ENCODE measurements around the gene IFI27L2.

The IFI27L2 gene

GRCh38 chr14:94103554-94104150 lies 25.8 kb downstream of the IFI27L2 start:
- DNase-seq (ENCODE audit: extremely low read depth in 1 of 2, low read depth in 1 of 2), result no peak

GRCh38 chr14:94102768-94103482 lies 26.5 kb downstream of the IFI27L2 start:
- no peak for DNase-seq (ENCODE audit: extremely low read depth in 1 of 2, low read depth in 1 of 2)

DNA sequence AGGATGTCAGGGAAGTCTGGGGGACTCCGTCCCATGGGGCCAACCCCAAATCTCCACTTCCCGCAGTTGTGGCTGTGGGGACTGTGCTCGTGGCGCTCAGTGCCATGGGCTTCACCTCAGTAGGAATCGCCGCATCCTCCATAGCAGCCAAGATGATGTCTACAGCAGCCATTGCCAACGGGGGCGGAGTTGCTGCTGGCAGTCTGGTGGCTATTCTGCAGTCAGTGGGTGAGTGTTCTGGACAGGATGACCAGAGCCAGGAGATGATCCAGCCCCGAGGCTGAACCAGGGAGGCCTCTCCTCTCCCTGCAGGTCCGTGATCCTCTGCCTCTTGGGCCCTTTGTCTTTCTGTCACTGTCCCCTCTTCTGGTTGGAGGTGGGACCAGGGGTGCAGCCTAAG lies 27.7 kb downstream of the IFI27L2 start:
- DNase-seq (ENCODE audit: extremely low read depth in 1 of 2, low read depth in 1 of 2), result no peak

- no peak for DNase-seq (ENCODE audit: extremely low read depth in 1 of 2, low read depth in 1 of 2)
These were observed 28.6 kb downstream of the IFI27L2 start for GRCh38 chr14:94100847-94101246.

DNA sequence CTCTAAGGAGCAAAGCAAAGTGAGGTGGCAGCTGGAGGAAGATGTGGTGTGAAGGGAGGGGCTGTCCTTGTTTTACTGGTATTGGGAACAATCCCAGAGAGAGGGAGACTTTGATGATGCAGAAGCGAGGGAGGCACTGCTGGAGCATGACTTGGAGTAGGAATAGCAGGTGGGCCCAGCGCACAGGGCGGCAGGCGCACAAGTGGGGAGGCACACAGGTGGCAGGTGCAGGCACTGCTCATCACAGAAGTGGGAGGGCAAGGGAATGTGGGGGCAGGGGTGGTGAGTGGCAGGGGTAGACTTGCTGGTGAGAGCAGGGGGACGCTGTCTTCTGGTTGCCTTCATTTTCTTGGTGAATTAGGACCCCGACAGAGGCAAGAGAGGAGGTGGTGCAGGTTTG lies 30.4 kb downstream of the IFI27L2 start:
- DNase-seq (ENCODE audit: extremely low read depth in 1 of 2, low read depth in 1 of 2), result no peak

DNA sequence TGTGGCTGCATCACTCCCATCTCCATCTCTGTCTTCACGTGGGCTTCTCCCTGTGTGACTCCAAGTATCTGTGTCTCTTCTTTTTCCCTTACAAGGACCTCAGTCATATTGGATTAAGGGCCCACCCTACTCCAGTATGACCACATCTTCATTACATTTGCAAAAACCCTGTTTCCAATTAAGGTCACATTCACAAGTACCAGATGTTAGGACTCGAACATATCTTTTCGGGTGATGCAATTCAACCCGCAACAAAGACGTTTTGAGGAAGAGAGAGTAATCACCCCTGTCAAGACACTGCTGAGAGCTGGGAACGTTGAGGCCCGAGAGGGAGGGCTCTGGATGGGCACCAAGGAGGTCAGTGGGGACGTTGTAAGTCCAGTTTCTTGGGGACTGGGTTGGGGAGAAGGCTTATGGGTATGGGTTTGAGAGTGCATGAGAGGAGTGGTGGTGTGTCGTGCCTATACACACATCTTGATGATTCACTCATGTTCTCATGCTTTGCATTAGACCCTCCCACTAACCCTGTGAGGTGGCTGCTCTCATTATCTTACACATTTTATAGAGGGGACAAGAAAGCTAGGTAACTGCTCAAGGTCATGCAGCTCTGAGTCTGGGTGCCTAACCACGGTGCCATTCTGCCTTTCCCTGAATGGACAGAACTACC lies 30.9 kb downstream of the IFI27L2 start:
- no peak for DNase-seq (ENCODE audit: extremely low read depth in 1 of 2, low read depth in 1 of 2)

- no peak for DNase-seq (ENCODE audit: extremely low read depth in 1 of 2, low read depth in 1 of 2)
These were observed 32.3 kb downstream of the IFI27L2 start for GRCh38 chr14:94097091-94097490.

- DNase-seq (ENCODE audit: extremely low read depth in 1 of 2, low read depth in 1 of 2), result no peak
These were observed 36.0 kb downstream of the IFI27L2 start for GRCh38 chr14:94093418-94093817.

- DNase-seq (ENCODE audit: extremely low read depth in 1 of 2, low read depth in 1 of 2), result no peak
These were observed 39.9 kb downstream of the IFI27L2 start for GRCh38 chr14:94089479-94089878.

GRCh38 chr14:94088516-94088915 lies 40.9 kb downstream of the IFI27L2 start:
- no peak for DNase-seq (ENCODE audit: extremely low read depth in 1 of 2, low read depth in 1 of 2)

DNA sequence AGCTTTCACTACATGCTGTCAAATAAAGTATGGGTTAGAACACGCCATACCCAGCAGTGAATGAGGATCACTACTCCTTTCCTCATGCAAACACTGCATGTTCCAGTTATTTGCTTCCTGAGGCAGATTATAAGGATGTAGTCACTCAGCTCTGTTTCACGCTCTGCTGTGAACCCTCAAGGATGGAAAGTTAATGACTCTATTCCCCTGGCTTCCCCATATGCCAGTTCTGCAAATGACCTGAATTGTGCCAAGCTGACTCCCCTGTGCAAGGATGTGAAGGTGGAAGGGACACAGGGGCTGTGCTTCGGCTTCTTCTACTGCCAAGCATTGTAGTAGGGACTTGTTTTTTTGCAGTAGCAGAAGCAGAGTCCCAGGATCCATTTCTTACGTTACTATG lies 41.5 kb downstream of the IFI27L2 start:
- DNase-seq (ENCODE audit: extremely low read depth in 1 of 2, low read depth in 1 of 2), result no peak

- no peak for DNase-seq (ENCODE audit: extremely low read depth in 1 of 2, low read depth in 1 of 2)
These were observed 48.0 kb downstream of the IFI27L2 start for GRCh38 chr14:94081386-94081820.

DNA sequence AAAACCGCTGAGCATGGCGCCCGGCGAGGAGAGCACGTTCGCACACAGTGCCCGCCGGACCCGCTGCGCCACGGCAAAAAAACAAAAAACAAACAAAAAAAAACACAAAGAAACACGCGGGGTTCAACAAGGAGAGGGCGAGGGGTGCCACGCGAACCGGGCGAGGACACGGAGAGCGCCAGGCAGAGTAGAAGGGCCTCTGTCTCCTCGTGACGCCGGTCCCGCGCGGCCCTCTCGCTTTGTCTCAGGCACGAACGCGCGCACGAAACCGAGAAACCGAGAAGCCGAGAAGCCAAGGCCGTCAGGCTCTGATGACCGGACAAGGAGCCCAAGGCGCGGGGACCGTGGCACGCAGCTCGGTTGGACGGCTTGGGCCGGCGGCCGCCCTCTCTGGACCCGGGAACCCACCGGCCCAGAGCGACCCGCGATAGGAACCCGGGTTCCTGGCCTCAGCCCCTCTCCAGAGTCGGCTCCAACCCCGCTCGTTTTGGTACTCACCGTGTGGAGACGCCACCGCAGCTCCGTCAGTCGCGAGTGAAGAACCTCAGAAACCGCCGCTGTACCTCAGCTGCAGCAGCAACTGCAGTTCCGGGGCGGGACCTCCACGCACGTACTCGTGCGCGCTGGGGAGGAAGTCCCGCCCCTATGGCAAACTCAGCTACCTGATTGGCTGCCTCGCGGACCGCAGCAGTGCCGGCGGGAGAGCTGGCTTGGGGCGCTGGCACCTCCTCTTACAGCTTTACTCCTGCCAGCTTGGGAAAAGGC lies 48.6 kb downstream of the IFI27L2 start, which contains the start of the genes DDX24 and IFI27L1:
Gene DDX24 (minus strand): TSS at position 582 of the 765 bp plus-strand sequence. CDS start 1,460 bp downstream, outside the sequence.
Gene IFI27L1 (plus strand): TSS at position 690 of the 765 bp plus-strand sequence. CDS start 15,628 bp downstream, outside the sequence.
- DNase-seq (ENCODE audit: extremely low read depth in 1 of 2, low read depth in 1 of 2), result peak; percentile 88 to 95

- no peak for DNase-seq (ENCODE audit: extremely low read depth in 1 of 2, low read depth in 1 of 2)
These were observed 49.3 kb downstream of the IFI27L2 start for GRCh38 chr14:94079891-94080620.

DNA sequence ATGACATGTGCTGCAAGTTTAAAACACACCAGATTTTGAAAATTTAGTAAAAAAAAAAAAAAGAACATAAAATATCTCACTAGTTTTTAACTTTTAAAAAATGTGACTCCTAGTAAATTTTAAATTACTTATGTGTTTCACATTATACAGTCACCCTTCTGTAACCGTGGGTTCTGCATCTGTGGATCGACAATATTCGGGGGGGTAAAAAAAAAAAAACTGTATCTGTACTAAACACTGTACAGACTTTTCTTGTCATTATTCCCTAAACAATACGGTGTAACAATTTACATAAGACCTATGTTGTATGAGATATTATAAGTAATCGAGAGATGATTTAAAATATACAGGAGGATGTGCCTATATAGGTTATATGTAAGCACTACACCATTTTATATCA lies 51.6 kb downstream of the IFI27L2 start:
- no peak for DNase-seq (ENCODE audit: extremely low read depth in 1 of 2, low read depth in 1 of 2)
